Measurements from ENCODE around the gene PCSK5. TPM values are rescaled to one million over a fixed set of nuclear protein-coding genes. Genes with fewer than 3 reads are reported as not detected.

The PCSK5 gene
- total RNA-seq, 1 donor from 2014 or later: 25.5 TPM

GRCh38 chr9:76219560-76220151 is 329.2 kb downstream of the PCSK5 start:
- DNase-seq (ENCODE audit: extremely low read depth, low read depth, low spot score): no peak

- no peak for DNase-seq (ENCODE audit: extremely low read depth, low read depth, low spot score)
Observed at GRCh38 chr9:76221423-76221822, 330.9 kb downstream of the PCSK5 start.

GRCh38 chr9:76223749-76224340 is 333.4 kb downstream of the PCSK5 start:
- no peak for DNase-seq (ENCODE audit: extremely low read depth, low read depth, low spot score)

GRCh38 chr9:76227156-76227555 is 336.7 kb downstream of the PCSK5 start:
- DNase-seq (ENCODE audit: extremely low read depth, low read depth, low spot score): no peak

- DNase-seq (ENCODE audit: extremely low read depth, low read depth, low spot score): no peak
Observed at GRCh38 chr9:76231001-76231400, 340.5 kb downstream of the PCSK5 start.

GRCh38 chr9:76232861-76233489 is 342.5 kb downstream of the PCSK5 start:
- DNase-seq (ENCODE audit: extremely low read depth, low read depth, low spot score): no peak

- DNase-seq (ENCODE audit: extremely low read depth, low read depth, low spot score): no peak
Observed at GRCh38 chr9:76240578-76240977, 350.1 kb downstream of the PCSK5 start.

GRCh38 chr9:76245518-76245917 is 355.0 kb downstream of the PCSK5 start:
- DNase-seq (ENCODE audit: extremely low read depth, low read depth, low spot score): no peak

GRCh38 chr9:76246680-76247079 is 356.2 kb downstream of the PCSK5 start:
- no peak for DNase-seq (ENCODE audit: extremely low read depth, low read depth, low spot score)

- no peak for DNase-seq (ENCODE audit: extremely low read depth, low read depth, low spot score)
Observed at GRCh38 chr9:76247426-76247825, 357.0 kb downstream of the PCSK5 start.

- no peak for DNase-seq (ENCODE audit: extremely low read depth, low read depth, low spot score)
Observed at GRCh38 chr9:76249309-76249708, 358.8 kb downstream of the PCSK5 start.

GRCh38 chr9:76255781-76256455 is 365.4 kb downstream of the PCSK5 start:
- no peak for DNase-seq (ENCODE audit: extremely low read depth, low read depth, low spot score)

GRCh38 chr9:76257311-76257710 is 366.8 kb downstream of the PCSK5 start:
- DNase-seq (ENCODE audit: extremely low read depth, low read depth, low spot score): no peak

- no peak for DNase-seq (ENCODE audit: extremely low read depth, low read depth, low spot score)
Observed at GRCh38 chr9:76266649-76267283, 376.3 kb downstream of the PCSK5 start.

GRCh38 chr9:76267284-76267652 is 376.8 kb downstream of the PCSK5 start:
- DNase-seq (ENCODE audit: extremely low read depth, low read depth, low spot score): no peak

GRCh38 chr9:76269789-76270188 is 379.3 kb downstream of the PCSK5 start:
- no peak for DNase-seq (ENCODE audit: extremely low read depth, low read depth, low spot score)

- no peak for DNase-seq (ENCODE audit: extremely low read depth, low read depth, low spot score)
Observed at GRCh38 chr9:76271755-76272154, 381.3 kb downstream of the PCSK5 start.

GRCh38 chr9:76289042-76289441 is 398.6 kb downstream of the PCSK5 start:
- no peak for DNase-seq (ENCODE audit: extremely low read depth, low read depth, low spot score)

- no peak for DNase-seq (ENCODE audit: extremely low read depth, low read depth, low spot score)
Observed at GRCh38 chr9:76289703-76290102, 399.2 kb downstream of the PCSK5 start.

GRCh38 chr9:76290555-76290954 is 400.1 kb downstream of the PCSK5 start:
- no peak for DNase-seq (ENCODE audit: extremely low read depth, low read depth, low spot score)

GRCh38 chr9:76292246-76292645 is 401.8 kb downstream of the PCSK5 start:
- no peak for DNase-seq (ENCODE audit: extremely low read depth, low read depth, low spot score)

Measured in glomerular endothelial cell (primary cell).